ENCODE data around the gene ANO4.
A peak's percentile ranks its signal among the peaks of the same experiment; 100 is the strongest.
"Not testable (repeated sequence)": the region's sequence is repeated elsewhere in the genome, so short reads cannot be mapped to it uniquely, and the experiment has no call there.

The ANO4 gene

DNA sequence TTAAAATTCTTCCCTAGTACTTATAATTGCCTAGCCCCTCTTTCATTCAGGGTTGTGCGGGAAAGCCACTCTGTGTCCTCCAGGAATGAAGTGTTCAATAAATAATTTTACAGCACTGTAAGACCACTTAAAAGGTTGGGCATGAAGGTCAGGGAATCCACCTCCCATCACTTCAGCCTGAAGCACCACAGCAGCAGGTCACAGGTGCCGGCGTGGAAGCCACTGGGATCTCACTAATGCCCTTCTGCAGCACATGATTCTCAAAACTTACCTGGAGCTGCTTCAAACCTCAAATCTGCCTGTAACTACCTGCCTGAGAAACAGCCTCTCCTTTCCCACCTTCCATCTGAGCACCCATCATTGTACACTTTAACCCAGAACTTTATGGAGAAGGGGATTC lies 159.5 kb downstream of the ANO4 start:
- DNase-seq, result no peak

DNA sequence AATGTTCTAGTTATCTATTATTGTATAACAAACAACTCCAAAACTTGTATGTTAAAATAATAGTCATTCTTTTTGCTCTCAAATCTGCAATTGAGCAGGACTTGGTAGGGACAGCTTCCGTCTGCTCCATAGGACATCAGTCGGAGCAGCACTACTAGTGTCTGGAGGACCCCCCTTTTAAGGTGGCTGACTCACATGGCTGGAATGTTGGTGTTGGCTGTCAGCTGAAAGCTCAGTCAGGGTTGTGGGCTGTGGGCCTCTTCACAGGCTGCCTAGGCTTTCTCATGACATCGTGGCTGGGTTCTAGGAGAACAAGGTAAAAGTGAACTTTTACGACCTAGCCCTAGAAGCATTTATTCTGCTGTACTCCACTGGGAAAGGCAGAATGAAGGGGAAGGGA lies 160.6 kb downstream of the ANO4 start:
- DNase-seq, result no peak

DNA sequence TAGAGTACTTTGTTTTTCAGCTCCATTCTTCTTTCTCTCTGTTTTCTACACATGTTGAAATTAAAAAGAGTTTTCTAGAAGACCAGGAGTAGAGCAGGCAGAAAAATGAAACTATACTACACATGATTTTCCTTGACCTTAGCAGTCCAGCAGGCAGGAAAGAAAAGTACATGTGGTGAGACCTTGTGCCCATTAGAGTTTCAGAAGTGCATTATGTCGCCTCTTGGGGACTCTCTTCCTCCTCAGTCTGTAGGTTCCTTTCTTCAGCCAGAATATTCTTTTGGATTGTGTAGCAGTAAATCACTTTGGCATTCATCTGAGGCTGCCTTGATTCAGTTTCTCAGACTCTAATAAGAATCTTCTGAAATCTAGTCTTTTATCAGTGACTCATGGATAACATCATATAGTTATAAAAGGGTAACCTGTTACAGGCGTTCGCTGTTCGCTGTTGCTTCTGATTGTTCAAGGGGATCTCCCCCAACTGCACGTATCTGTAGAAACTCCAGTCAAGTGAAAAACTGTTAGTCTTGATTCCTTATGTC lies 161.8 kb downstream of the ANO4 start:
- no peak for DNase-seq

DNA sequence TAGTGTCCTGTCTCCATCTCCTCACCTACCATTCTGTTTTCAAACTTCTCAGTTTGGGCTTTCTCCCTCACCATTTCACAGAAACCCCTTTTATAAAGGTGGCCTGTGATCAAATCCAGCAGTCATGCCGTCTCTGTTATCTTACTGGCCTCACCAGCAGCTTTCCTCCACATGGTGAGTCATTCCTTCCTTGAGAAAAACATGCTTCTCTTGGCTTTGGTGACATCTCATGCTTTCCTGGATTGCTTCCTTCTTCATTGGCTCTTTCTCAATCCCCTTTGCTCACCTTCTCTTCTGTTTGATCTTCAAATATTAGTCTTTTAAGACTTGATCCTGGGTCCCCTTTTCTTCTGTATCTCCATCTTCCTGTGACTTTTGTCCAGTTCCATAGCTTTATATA lies 164.9 kb downstream of the ANO4 start:
- no peak for DNase-seq

DNA sequence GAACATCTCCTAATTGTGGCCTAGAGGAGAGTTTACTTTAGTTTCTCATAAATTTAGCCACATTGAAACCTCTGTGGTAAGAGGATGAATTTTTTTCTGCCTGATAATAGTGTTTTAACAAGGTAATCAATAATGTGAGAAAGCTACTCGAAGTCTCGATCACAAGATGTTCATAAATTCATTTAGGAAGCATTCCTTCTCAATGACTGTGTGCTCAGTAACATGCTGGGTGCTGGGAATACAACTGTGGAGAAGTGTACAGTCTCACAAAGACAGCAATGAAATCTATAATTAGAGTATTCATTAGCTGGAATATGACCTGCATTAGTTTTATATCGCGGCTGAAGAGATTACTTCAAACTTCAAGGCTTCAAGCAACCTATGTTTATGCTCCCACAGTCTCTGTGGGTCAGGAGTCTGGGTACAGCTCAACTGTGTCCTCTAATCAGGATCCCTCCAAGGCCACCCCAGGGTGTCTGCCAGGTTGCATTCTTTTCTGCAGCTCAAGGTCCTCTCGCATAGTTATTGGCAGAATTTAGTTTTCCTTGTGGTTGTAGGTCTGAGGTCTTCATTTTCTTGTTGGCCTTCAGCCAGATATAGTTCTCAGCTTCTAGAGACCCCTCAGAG lies 167.6 kb downstream of the ANO4 start:
- no peak for DNase-seq

DNA sequence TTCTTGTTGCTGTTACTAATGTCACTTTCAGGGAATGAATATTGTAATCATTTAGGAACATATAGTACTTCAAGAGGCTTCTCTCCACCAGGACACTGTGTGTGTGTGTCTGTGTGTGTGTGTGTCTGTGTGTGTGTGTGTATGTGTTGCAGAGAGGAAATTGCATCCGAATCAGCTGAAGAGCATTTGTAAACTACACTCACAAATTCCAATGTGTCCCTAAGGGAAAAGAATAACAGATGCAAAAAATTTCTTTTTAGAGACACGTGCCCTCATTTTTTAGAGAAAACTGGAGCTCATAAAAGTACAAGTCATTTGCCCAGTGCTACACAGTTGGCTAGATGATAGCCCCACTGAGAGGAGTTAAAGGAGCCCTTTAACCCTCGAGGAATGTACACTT lies 168.8 kb downstream of the ANO4 start:
- no peak for DNase-seq

DNA sequence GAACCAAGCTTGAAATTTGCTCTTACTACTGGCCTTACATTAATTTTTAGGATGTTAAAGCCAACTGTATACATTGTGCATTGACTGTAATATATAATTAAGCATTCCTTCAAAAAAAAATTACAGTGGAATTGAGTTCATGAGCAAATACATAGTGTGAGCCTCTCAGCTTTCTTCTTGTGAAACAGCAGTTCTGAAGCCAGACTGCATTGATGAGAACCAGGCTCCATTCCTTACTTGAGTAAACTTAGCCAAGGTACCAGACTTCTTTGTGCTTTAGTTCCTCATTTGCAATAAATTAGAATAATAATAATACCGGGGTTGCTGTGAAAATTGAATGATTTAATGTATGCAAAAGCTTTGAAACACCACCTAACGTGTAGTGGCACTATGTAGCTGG lies 169.5 kb downstream of the ANO4 start:
- DNase-seq, result no peak

DNA sequence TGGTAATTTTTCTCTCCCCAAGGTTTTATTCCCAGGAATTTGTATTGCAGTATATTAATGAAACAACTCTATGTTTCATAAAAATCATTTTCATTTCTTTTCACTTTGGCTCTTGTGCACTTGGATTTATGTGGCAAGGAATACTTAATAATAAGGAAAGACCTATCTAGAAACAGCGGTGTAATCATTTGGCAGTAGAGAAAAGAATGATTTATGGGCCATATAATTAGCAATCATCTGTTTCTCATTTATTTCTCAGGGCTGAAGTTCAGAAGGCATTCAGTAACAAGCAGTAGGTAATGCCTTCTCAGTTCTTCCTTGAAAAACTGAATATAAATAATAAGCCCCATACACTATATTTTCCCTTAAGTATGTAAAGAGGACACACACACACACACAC lies 172.6 kb downstream of the ANO4 start:
- no peak for DNase-seq

DNA sequence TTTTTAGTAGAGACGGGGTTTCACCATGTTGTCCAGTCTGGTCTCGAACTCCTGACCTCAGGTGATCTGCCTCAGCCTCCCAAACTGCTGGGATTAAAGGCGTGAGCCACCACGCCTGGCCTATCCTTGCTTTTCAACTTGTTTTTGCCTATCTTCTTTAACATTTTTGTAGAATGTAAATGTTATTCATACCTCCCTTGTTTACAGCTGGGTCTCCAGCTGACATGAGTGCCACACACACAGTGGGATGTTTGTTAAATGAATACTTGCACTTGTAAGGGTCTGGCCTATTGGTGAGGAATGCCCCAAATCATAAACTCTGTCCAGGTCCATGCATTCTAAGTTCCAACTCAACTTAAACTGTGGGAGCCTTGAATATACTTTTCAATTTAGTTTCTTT lies 176.3 kb downstream of the ANO4 start:
- no peak for DNase-seq

DNA sequence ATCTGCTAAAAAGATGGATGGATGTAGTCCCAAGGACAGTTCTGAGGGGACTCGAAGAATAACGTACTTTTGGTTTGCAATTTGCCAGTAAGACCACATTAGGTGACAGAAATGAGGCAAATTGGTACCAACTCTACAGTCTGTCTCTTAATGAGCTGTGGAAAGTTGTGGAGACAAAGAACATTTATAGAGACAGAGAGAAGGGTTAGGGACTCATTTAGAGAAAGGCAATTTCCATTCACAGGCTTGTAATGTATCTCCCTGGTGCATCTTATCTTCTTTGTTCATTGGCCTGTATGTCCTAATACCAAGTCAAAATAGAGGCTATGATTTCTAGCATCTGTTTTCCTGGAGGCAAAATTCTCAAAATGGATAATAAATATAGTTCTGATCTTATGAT lies 177.5 kb downstream of the ANO4 start:
- no peak for DNase-seq

DNA sequence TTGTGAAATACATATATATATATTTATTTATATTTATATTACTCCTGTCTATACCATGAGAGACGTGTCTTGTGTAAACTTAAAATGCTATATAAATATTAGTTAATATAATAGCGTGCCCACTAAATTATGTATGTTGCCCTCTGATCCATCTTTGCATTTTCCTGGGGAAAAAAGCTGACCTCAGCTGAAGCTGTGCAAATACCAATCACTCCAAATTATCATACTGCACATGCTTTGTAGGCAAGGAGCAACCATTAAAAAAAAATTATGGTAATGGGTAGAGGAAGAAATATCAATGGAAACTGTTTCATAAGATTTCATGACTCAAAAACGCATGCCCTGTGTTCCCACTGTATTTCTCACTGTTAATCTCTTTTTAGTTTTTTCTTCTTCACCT lies 179.8 kb downstream of the ANO4 start:
- no peak for DNase-seq

DNA sequence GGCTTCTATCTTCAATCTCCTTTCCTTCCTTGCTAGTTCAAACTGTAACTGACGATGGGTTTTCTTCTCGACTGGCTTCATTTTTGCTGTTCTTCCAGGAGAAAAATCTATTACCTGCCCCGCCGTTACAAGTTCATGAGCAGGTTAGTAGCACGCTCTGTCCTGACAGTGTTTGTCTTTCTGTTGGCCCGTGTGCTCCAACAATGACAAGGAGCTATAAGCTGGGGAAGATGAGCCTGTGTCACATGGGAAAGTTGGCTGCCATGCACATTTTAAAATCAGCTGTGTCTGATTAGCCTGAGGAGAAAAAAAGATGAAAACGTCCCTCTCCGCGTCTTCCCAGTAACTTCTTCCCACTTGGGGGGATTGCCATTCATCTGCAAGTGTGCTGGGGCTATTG lies 180.2 kb downstream of the ANO4 start:
- DNase-seq, result no peak

DNA sequence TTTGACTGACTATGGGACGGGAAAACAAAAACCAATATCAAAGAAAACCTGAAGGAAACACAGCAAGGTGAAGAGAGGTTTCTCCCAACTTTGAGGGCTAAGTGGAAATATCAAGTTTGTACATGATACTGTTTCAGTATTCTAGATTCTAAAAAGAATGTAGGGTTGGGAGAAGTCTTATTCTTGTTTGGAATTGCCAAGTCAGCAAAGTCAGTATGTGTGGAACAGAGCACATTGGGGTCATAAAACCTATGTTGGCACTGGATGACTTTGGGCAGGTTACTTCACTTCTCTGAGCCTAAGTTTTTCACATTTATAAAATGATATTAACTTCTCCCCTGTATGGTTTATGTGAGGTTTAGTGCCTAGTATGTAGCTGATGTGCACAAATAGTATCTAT lies 182.2 kb downstream of the ANO4 start:
- no peak for DNase-seq

DNA sequence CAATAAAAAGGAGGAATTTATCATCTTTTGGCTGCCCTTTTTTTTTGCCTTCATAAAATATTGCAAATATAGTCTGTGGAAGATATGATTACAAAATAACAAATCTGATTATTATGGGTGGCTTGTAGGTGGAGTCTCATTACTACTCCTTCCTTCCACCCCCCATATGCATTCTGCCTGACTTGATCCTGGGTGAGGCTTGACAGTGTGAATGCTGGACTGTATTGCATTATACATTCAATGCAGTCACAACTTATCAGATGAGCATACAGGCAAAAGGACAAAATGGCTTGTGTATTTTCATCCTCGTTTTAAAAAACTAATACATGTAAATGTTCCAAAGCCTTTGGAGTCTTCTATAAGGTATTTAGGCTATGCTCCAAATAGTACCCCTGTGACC lies 186.3 kb downstream of the ANO4 start:
- DNase-seq, result no peak

DNA sequence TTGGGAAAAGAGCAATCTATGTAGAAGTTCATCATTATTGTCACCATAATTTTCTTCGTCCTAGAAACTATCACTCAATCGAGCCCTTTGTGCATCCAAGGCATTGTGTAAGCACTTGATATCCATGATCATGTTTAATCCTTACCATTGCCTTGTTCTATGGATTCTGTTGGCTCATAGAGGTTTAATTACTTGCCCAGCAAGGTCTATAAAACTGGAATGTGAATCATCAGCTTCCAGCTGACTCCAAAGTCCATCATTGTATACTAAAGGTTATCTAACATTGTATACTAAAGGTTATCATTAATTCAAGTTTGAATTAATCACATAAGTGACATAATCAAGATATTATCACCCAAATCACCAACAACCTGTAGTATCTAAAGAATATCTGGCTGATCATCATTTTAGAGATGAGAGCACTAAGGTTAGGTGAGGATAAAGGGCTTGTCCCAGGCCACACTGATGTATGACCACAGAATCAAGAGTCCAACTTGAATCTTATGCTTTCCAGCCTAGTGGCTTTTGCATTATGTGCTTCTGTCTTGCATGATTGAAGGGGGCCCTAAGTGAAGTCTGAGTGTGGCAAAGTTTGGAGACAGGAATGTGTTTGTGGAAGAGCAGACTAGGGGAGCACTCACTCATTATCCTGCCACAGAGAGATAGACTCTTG lies 188.1 kb downstream of the ANO4 start:
- DNase-seq, result no peak

DNA sequence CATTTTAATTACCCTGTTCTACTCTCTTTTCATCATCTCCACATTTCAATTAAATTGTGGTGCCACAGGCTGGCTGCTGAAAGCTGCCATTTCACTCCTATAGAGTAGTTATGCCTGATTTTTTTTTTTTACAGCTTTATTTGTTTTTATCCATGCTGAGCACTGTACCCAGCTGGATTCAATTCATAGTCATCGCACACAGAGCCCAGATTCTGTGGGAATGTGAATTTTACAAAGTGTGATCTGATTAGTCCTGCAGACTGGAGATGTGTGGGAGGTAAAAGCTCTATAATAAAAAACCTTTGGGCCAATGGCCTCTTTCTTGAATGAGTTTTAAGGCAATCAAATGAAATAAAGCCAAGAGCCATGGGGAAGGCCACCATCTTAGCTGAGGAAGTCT lies 190.2 kb downstream of the ANO4 start:
- no peak for DNase-seq

DNA sequence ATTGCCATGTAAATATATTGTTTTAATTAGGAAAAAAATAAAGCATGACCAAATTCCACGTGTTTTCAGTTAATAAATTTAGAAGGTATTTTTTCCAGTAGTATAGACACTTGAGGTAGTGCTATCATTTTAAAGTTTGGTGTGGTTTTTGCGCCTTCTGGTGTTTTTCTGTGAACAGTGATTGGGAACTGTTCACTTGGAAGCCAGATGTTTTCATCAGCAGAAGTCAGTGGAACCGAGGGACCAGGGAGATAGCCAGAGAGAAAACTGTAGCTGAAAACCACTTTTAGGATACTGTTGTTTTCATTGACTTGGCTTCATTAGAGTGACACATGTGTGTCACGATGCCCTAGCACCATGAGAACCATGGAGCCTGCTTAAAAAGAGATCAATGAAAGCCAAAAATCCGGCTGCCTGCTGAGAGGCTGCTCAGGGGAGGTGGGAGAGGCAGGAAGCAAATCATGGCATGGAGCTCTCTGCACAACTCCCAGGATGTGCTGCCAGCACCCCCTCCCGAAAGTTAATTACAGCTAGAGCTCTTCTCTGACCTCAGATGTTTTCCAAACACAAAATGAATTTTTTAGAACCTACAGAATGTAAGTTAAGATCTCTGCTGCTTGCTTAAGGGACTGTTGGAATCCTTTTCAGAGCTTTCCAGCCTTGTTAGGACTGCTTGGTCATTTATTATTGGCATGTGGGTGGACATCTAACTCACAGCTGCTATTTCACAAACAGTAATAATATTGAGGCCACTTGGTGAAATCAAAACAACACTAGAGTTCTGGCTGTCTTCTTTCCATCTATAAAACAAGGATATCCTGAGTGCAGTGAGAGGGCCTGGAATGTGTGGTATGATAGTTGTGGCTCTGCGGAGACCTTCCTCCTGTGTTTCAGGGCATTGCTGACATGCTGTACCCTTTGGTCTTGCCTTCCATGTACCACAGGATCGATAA lies 192.3 kb downstream of the ANO4 start:
- DNase-seq, result peak; percentile 44 to 67

DNA sequence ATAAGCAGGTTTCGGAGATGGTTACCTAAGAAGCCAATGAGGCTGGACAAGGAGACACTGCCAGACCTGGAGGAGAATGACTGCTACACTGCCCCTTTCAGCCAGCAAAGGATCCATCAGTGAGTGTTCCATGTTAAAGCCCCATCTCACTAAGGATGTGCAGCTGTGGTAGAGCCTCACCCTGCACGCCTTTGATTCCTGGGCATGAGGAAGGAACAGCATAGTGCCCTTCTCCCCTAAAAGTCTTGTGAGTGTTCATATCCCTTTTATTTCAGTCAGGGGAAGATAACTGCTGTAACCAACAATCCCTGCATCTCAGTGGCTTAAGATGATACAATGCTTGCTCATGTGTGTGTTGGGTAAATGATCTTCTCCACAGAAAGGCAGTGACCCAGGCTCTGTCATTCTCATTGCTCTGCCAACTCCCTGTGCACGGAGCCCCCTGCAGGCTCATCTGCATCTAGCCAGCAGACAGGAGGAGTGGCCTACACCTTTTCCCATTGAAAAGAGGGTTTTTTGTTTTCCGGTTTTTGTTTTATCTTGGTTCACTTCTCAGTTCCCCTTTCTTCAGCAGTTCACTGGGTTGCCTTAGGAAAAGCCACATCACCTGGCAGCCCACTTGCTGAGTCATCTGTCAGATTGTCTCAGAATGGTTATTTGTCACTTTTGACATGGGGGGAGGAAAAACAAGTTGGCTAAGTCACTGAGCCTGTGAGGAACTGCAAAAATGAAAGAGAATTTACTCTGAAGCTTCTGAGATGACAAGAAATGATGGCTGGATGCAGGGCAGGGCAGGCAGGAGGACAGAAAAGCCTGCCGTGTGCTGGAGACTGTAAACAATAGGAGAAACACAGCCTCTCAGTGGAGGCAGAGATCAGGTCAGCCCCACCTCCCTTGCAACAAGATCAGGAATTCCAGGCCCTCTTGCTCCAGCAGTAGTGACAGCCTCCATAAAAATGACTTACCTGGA lies 193.3 kb downstream of the ANO4 start:
- DNase-seq, result peak; percentile 13 to 32

DNA sequence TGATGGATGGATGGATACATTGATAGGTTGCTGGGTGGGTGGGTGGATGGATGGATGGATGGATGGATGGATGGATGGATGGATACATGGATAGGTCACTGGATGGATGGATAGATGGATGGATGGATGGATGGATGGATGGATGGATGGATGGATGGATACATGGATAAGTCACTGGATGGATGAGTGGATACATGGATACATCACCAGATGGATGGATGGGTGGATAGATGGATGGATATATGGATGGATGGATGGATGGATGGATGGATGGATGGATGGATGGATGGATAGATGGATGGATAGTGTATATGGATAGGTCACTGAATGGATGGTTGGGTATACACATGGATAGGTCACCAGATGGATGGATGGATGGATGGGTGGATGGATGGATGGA lies 194.9 kb downstream of the ANO4 start:
- DNase-seq, result not testable (repeated sequence)

DNA sequence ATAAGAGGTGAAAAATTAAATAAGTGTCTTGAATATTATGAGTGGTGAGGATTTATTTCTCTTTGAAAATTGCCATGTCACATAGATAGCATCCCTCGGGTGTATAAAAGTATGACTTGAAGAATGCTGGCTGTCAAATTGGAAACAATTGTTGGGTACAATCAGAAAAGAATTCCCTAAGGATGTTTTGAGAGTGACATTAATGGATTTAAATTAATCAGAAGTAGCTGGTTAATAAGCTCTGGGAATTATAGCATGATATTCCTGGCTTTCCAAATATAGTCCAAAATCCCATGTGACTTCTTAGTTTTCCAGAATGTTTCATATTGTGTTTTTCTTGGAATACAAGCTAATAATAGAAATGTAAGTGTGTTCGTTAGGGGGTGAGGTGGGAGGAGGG lies 196.5 kb downstream of the ANO4 start:
- no peak for DNase-seq

DNA sequence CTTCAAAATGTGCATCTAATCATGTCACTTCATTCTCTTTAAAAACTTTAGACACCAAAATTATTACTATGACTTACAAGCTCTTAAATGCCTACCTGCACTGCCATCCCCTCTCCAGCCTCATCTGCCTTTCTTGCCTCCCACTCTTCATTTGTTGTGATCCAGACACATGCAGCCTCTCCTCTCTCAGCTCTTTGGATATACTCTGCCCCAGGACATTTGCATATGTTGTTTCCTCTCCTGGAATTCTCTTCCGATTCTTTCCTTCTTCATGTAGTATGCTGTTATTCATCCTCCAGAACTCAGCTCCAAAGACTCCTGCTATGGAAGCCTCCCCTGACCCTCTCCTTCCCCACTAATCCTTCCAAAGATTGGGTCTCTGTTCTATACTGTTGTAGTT lies 197.6 kb downstream of the ANO4 start:
- no peak for DNase-seq

DNA sequence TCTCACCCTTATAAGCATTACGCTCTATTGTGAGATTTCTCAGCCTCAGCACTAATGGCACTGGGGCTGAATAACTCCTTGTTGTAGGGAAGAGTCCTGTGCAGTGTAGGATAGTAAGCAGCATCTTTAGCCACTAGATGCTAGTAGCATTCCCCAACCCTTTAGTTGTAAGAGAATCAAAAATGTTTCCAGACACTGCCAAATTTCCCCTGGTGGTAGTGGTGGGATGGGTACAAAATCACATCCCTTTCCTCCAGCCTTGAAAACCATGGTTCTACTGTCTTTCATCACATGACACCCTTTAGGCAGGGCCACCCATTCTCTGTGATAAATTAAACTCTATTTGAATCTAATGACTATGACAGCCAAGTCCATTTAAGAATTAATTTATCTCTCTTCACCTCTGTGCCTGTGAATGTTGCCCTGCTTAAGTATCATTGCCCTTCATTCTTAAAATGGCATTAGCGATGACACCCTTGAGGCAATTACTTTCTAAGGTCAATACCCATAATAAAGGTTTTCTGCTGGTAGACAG lies 199.4 kb downstream of the ANO4 start:
- no peak for DNase-seq

Measured in NCI-H446 (cell line).